CD4-positive, alpha-beta T cell treated with Interleukin-10 for 1 hour (primary cell): ENCODE data around the gene IFNAR1.
"Not testable (repeated sequence)": the region's sequence is repeated elsewhere in the genome, so short reads cannot be mapped to it uniquely, and the experiment has no call there.

Experiments
- DNase-seq: peaks from one replicate; pipeline ENCODE4 v3.0.0-alpha.2; 2020

The IFNAR1 gene

DNA sequence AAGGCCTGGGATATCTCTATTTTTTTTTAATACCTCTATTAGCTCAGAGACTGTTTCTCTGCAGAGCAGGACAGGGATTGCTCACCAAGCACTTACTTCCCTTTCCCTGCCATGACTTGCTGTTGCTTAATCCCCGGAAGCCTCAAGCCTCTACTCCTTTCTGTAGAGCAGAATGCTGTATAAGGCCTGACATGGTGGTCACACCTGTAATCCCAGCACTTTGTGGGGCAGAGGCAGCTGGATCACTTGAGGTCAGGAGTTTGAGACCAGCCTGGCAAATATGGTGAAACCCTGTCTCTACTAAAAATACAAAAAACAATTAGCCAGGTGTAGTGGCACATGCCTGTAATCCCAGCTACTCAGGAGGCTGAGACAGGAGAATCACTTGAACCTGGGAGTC is 55.2 kb downstream of the IFNAR1 start:
- not testable (repeated sequence) for DNase-seq

DNA sequence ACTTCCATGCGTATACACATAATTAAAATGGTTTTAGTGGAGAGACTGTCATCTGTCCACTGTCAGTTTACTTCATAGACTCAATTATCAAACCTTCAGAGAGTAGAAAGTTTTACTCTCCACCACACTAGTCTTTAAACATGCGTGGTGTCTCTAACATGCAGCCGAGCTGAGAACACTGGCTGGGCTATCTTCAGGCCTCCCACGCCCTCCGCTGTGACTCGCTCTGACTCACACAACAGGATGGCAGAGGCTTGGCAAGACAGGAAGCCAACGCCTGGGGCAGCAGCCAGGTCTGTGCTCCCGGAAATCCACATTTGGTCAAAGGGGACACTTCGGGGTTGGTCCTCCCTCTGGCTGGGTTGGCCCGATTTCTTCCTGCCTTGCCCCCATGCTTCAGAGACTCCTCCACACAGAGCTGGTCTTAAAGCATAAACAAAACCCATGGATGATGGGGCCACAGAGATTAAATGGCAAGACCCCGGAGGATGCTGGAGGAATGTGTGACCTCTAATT is 55.8 kb downstream of the IFNAR1 start:
- peak; percentile 89 for DNase-seq

DNA sequence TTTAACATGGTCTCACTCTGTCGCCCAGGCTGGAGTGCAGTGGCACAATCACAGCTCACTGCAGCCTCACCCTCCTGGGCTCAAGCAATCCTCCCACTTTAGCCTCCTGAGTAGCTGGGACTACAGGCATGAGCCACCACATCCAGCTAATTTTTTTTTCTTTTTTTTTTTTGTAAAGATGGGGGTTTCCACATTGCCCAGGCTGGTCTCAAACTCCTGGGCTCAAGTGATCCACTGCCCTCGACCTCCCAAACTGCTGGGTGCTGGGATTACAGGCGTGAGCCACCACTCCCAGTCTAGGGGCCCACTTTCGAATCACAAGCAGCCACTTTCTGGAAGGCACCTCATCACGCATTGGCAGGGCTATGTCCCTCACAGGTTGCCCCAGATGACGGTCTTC is 56.6 kb downstream of the IFNAR1 start:
- not testable (repeated sequence) for DNase-seq

DNA sequence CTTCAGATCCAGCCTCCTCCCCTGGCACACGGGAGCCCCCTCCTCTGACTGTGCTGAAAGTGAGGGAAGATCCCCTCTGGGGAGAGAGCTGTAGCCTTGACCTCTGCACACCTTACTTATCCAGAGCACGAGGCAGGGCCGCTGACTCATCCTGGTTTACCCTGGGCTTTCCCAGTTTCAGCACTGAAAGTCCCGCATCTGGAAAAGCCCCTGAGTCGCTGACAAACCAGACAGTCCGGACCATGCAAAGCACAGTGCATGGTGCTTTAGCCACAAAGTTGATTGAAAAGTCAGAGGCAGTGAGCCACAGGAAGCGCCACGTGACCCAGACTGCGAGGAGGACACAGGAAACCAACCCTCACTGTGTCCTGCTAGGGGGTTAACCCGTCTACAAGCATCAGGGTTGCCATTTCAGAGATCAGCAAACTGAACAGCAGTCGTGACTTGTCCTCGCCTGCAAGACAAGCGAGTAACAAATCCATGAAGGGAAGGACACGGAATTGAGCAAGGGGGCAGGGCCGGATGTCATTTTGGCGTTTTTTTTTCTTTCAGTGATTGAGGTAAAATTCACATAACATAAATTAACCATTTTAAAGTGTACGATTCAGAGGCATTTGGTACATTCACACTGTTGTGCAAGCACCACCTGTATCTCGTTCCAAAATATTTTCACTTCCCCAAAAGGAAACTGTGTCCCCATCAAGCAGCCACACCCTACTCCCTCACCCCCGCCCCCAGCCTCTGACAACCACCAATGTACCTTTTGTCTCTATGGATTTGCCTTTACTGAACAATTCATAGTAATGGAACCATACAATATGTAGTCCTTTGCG is 58.5 kb downstream of the IFNAR1 start:
- DNase-seq, result peak; percentile 80

DNA sequence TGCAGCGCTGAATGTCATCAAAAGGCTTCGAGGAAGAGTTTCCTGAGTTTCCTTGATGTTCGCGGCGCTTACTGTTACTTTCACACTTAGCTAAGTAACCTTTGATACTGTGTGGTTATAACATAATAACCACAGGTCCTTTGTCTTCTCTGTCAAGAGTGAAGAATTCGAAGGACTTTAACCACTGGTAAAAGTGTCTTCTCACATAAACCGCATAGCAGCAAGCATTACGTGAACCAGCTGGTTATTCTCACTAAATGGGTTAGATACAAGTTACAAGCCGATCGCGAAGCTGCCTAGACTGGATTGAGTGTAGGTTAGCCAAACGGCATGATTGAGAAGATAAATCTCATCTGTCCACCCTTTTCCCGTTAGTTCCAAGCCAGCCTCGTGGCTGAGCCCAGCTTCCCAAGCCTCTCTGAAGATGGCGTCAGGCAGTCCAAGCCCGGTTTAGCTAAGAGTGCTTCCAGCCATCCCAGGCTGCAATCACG is 60.1 kb downstream of the IFNAR1 start:
- DNase-seq, result peak; percentile 76

DNA sequence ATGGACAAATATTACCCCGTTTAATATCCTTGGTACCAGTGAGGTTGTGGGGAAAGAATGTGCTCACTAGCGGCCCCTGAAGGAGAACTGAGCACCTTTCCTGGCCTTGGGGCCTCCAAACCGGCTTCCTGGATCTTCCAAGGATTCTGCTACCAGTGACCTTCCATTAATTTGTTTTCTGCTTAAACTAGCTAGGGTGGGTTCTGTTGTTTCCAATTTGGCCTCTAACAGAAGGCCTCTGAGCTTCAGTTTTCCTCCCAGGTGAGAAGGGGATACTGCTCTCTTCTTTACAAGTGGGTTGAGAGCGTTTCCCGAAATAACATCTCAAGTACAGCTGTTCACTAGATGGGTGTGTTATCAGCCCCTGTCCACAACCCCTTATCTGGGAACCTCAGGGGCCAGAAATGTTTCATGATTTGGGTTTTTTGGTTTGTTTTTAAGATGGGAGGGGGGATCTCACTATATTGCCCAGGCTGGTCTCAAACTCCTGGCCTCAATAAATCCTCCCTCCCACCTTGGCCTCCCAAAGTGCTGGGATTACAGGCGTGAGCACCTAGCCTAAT is 61.5 kb downstream of the IFNAR1 start:
- no peak for DNase-seq

DNA sequence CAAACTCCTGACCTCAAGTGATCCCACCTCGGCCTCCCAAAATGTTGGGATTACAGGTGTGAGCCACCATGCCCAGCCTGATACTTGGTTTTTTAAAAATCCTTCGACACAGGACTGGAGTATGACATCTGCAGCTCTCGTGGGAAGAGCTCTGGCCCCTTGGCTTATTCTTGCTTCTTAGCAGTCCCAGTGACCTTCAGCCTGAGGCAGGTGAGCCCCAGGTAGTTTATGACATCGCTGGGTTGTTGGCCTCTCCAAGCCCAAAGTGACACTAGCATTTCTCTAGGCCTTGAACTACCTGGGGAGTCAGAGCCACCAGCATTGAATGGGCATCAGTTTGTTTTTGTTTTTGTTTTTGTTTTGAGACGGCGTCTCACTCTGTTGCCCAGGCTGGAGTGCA is 62.5 kb downstream of the IFNAR1 start:
- DNase-seq, result no peak

DNA sequence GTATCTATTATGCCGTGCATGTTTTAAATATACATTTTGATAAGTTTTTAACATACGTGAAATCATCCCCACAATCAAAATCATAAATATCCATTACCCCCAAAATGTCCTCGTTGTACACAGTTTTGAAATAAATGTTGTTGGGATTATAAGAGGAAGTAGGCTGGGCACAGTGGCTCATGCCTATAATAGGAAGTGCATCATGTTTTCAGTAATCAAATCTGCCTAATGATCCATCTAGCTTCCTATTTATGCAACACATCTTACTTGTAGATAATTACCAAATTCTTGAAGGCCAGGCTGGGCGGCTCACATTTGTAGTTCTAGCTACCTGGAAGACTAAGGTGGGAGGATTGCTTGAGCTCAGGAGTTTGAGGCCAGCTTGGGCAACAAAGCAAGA is 63.4 kb downstream of the IFNAR1 start:
- no peak for DNase-seq

DNA sequence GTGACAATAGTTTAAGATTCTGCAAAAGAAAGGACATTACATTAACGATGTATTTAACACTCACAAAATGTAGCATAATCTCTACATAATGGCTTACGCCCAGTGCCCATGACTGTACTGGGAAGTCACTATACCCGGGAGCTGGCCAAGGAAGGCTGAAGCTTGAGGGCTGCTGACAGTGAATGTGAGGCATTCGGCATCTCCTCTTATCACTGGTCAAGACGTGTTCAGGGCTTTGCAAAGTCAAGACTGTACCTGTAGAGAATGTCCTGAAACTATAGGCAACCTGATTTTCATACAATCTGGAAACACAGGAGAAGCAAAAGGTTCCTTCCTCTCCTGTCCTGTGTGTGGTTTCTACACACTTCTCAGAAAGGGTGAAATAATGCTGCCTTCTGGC is 65.7 kb downstream of the IFNAR1 start:
- no peak for DNase-seq

DNA sequence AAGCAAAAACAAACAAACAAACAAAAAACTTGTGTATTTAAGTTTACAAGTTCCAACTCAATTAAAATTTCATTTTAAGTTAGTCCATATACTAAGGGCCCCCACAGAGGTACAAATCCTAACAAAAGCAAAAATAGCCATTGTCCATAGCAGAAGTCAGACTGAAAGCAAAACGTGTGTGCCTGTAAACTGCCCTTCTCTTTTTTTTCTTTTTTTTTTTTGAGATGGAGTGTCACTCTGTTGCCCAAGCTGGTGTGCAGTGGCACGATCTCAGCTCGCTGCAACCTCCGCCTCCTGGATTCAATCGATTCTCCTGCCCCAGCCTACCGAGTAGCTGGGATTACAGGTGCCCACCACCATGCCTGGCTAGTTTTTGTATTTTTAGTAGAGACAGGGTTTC is 66.9 kb downstream of the IFNAR1 start:
- no peak for DNase-seq

DNA sequence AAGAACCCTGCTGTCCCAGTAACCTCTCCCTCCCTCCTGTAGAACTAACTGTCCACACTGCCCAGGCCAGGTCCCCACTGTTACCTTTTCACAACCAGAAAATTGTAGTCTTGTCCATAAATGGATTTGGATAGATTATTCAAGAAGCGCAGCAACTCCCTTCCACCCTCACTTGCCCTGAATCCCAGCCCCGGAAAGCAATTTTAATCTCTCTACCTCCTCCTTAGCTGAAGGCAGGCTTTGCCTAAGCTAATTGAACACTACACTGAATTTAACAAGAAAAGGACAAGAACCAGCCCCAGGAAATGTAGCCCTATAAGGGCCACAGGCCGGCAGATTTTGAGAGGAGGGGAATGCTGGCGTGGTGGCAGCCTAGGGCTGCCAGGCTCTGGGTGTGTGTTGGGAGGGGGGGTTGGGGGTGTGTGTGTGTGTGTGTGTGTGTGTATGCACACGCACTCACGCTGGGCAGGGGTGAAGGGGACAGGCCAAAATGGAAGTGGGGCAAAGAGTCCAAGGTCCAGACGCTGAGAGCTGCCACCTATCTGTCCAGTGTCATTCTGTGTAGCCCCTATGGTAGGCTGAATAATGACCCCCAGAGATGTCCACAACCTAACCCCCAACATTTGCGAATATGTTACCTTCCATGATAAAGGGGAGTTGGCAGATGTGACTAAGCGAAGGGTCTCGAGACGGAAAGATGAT is 67.7 kb downstream of the IFNAR1 start:
- no peak for DNase-seq

DNA sequence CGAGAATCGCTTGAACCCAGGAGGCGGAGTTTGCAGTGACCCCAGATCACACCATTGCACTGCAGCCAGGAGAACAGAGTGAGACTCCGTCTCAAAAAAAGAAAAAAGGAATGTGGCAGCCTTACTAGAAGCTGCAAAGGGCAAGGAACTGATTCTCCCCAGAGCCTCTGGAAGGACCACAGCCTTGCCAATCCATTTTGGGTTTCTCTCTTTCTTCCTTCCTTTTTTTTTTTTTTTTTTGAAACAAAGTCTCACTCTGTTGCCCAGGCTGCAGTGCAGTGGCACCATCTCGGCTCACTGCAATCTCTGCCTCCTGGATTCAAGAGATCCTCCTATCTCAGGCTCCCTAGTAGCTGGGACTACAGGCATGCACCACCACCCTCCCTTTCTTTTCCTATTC is 68.6 kb downstream of the IFNAR1 start:
- DNase-seq, result no peak

DNA sequence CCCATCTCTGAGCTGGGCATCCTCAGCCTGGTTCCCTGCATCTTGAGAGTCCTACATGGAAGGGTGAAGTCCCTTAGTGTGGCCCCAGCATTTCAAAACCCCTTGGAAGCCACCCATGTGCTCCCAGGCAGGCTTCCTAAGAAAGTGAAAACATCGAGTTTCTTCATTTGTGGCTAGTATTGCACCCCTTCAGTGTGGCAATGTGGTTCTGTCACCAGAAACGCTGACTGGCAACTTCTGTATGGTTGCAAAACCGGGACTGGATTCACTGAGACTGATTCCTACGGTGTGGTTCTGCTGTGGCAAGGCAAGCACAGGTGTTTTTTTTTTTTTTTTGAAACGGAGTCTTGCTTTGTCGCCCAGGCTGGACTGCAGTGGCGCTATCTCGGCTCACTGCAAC is 69.5 kb downstream of the IFNAR1 start:
- no peak for DNase-seq

DNA sequence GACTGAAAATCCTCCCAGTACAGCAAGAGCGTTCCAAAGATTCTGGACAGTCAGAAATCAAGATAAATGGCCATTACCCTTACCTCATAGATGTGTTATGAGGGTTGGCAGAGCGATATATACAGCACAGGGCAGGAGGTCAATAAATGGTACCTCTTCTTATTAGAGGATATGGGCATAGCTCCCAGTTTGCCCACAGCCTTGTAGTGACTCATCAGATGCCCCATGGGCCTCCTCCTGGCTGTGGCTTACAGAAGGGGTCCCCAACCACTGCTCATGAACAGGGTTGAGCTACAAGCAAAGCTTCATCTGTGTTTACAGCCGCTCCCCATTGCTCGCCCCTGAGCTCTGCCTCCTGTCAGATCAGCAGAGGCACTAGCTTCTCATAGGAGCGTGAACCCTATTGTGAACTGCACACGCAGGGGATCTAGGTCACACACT is 71.1 kb downstream of the IFNAR1 start:
- DNase-seq, result no peak

DNA sequence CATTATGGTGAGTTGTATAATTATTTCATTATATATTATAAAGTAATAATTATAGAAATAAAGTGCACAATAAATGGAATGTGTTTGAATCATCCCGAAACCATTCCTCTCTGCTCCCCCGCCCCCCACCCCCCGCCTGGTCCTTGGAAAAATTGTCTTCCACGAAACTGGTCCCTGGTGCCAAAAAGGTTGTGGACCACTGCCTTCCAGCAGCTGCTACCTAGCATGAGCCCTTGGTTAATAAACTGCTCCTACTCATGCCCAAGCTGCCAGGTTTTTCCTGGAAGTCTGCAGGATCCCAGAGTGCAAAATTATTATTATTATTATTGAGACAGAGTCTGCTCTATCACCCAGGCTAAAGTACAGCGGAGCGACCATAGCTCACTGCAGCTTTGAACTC is 71.7 kb downstream of the IFNAR1 start:
- no peak for DNase-seq

DNA sequence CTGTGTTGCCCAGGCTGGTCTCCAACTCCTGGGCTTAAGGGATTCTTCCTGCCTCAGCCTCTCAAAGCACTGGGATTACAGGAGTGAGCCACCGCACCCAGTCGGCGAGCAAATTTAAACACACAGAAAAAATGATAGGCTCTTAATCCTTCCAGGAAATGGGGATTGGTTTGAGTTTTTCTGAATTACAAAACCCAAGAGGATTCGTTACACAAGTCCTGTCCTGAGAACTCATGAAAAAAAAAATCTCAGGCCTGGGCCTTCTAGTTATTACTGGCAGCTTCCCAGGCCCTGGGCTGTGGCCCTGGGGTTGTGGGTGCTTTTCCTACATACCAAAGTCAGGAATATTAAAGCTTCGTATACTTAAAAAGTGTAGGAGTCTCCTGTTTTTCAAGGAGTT is 72.2 kb downstream of the IFNAR1 start:
- no peak for DNase-seq

DNA sequence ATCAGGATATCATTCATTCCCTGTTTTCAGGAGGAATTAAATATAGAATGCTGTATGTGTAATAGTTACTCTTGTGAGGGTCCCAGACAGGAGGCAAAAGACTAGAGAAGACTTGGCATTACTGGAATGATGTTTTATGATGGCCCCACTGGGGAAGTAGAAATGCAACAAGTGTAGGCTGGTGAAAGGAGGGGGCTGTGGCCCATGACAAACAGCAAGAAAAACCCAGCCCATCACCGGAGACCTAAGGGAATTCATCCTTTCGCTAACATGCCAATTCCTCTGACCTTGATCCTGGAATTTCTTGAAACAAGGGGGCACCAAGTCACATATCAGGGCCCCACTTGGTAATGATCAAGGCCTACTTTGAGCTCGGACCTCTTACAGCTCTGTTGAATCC is 72.9 kb downstream of the IFNAR1 start:
- DNase-seq, result no peak

DNA sequence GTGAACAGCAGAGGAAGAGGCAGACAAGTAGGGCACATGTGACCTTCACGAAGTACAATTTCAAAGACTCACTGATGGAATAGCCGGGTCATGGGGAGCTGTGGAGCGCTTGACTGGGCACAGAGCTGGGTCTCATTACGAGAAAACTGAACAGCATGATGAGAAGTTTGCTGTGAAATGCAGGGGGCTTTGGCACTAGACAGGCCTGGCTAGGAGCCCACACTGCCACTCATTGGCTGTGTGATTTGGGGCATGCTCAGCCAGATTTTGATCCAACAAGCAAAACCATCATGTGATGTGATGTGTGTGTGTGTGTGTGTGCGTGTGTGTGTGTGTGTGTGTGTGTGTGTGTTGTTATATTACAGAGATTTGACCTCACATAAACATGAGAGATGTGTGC is 73.6 kb downstream of the IFNAR1 start:
- DNase-seq, result no peak

DNA sequence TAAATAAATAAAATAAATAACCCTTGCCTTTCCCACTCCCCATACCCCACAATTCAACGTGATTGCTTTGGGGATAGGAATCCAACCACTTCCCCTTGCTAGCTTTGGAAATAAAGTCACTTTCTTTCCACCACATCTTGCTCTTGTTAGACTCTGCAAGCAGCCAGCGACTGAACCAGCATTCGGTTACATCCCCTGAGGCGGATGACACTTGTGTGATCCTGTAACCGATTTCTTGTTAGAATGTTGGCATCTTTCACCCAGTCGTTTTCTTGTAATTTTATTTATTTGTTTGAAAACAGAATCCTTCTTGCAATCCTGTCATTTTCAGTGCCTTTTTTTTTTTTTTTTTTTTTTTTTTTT is 76.8 kb downstream of the IFNAR1 start:
- DNase-seq, result no peak

DNA sequence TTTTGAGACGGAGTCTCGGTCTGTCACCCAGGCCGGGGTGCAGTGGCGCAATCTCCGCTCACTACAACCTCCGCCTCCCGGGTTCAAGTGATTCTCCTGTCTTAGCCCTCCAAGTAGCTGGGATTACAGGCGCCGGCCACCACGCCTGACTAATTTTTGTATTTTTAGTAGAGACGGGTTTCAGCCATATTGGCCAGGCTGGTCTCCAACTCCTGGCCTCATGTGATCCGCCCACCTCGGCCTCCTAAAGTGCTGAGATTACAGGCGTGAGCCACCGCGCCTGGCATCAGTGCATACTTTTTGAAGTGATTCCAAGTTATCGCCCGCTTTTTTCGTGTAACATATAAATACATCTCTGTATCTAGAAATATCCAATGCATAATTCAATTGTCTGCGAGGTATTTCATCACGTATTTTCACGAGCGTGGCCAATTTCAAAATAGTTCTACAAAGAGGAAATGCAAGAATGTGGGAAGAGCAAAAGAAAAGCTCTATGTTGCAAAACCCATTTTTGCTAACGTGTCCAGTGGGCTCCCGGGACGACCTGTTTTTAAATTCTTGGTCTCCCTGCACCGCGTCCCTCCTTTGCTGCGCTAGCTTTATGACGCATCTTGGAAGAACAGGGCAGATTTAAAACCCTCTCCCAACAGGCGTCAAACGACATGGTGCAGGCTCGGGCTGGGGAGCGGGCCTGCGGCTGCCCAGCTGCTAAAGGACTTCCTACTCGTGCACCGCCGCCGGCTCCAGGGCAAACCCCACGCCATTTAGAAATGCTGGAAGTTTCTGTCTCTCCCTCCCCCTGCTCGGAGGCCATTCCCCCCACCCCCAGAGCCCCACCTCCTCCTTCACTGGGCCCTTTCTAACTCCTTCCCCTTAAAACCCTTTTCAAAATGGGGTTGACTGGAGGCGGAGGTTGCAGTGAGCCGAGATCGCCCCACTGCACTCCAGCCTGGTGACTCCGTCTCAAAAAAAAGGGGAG is 77.5 kb downstream of the IFNAR1 start:
- peak; percentile 36 for DNase-seq

DNA sequence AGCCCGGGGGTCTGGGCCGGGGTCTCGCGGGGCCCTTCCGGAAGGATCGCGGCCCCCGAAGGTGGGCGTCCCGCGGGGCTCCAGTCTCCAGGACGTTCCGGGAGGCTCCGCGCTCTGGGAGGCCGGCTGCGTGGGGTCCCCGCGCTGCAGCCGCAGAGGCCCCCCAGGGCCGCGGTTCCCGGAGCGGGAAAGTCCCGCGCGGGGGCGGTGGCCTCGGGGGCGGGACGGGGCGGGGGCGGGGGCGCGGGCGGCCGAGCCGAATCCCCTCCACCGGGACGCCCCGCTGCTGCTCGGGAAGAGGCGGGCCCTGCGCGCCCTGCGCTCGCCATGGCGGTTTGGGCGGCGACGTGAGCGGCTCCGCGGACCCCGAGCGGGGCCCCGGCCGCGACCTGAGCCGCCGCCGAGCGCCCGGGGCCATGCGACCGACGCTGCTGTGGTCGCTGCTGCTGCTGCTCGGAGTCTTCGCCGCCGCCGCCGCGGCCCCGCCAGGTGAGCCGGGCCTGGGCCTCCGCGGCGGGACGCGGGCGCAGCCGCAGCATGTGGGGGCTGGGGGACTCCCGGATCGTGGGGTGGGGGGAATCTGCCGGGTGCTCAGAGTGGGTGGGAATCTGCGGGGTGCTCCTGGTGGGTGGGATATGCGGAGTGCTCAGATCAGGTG is 78.5 kb downstream of the IFNAR1 start, which contains the start of gene IFNGR2:
IFNGR2 (plus strand) TSS at position 286 of the 658 bp plus-strand sequence; CDS start at position 417, 131 bp downstream.
- peak; percentile 54 for DNase-seq
